Prostate gland (tissue), 2 donors: Measurements from ENCODE around the gene PALLD.

Source experiments
- POLR2A ChIP-seq: fragments of 450-650 bp; IDR thresholded peaks from one replicate; pipeline ENCODE4 v1.6.1; 2016; ENCODE audit warnings: antibody characterized with exemption, mild to moderate bottlenecking
- POLR2AphosphoS5 ChIP-seq: sonication (generic); formaldehyde crosslinking; IDR thresholded peaks from one replicate; pipeline ENCODE4 v1.6.1; 2017; ENCODE audit warnings: antibody characterized with exemption
- TF ChIP-seq, protein P1 (sequence below), 4 experiments: fragments of 200-600 bp in 2 of 4; fragments of 450-650 bp in 2 of 4; sonication (generic) in 2 of 4; IDR thresholded peaks; 1 replicate in 3 of 4; 2 replicates in 1 of 4; pipeline ENCODE4 v1.5.1; 2016 to 2019; ENCODE audit warnings: antibody characterized with exemption in 4 of 4, mild to moderate bottlenecking in 2 of 4, moderate library complexity in 2 of 4

DNA sequence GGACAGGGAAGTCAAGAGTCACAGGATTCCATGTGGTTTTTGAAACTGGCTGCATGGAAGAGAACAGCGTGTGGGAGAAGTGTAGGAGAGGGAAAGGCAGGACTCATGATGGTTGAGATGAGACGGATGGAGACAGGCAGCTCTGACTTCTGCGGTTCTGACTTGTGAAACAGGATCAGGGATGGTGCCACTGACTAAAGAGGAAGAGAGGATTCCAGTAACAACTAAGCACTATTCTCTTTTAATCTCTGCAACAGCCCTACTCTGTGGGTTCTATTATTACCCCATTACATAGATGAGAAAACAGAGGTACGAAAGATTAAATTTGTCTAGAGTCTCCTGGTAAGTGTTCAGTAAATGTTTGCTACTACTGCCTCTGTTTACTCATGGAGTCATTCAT lies 356.9 kb downstream of the PALLD start:
- TF ChIP-seq POLR2A (no peak), POLR2AphosphoS5 (no peak)
- TF ChIP-seq, protein P1, sequence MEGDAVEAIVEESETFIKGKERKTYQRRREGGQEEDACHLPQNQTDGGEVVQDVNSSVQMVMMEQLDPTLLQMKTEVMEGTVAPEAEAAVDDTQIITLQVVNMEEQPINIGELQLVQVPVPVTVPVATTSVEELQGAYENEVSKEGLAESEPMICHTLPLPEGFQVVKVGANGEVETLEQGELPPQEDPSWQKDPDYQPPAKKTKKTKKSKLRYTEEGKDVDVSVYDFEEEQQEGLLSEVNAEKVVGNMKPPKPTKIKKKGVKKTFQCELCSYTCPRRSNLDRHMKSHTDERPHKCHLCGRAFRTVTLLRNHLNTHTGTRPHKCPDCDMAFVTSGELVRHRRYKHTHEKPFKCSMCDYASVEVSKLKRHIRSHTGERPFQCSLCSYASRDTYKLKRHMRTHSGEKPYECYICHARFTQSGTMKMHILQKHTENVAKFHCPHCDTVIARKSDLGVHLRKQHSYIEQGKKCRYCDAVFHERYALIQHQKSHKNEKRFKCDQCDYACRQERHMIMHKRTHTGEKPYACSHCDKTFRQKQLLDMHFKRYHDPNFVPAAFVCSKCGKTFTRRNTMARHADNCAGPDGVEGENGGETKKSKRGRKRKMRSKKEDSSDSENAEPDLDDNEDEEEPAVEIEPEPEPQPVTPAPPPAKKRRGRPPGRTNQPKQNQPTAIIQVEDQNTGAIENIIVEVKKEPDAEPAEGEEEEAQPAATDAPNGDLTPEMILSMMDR (IDR thresholded peaks at IDR 0.05) = no peak
